Measurements from ENCODE around the gene PRSS3.
"Not testable (repeated sequence)": the region's sequence is repeated elsewhere in the genome, so short reads cannot be mapped to it uniquely, and the experiment has no call there.

Gene PRSS3

GRCh38 chr9:33795281-33795680 is at the start of gene PRSS3:
Gene PRSS3, plus strand, starts transcription at chr9:33795561. Its CDS starts 13 bp downstream, at chr9:33795574.
- no peak within 1 kb of the TSS for H3K4me3 ChIP-seq (ENCODE audit: low read length)
- no peak for TF ChIP-seq CTCF (conservative IDR thresholded peaks at IDR 0.05; ENCODE audit: low read depth, low read length)
- DNase-seq (ENCODE audit: low read depth), result no peak

GRCh38 chr9:33748633-33749304 is 46.6 kb upstream of the PRSS3 start:
- no peak for DNase-seq (ENCODE audit: low read depth)
- H3K4me3 ChIP-seq (ENCODE audit: low read length), result no peak overlapping the region
- no peak for TF ChIP-seq CTCF (conservative IDR thresholded peaks at IDR 0.05; ENCODE audit: low read depth, low read length)

DNA sequence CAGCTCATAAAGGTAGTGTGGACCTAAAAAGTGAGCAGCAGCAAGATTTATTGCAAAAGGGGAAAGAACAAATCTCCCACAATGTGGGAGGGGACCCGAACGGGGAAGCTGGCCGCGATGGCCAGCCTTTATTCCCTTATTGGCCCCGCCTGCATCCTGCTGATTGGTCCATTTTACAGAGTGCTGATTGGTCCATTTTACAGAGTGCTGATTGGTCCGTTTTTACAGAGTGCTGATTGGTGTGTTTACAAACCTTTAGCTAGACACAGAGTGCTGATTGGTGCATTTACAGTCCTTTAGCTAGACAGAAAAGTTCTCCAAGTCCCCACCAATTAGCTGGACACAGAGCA is 46.1 kb upstream of the PRSS3 start:
- not testable (repeated sequence) for DNase-seq (ENCODE audit: low read depth); H3K4me3 ChIP-seq (ENCODE audit: low read length)

- TF ChIP-seq CTCF (conservative IDR thresholded peaks at IDR 0.05; ENCODE audit: low read depth, low read length), result no peak
- no peak for DNase-seq (ENCODE audit: low read depth)
- H3K4me3 ChIP-seq (ENCODE audit: low read length), result peak overlapping the region; percentile 54
Observed at GRCh38 chr9:33750307-33750838, 45.0 kb upstream of the PRSS3 start.

DNA sequence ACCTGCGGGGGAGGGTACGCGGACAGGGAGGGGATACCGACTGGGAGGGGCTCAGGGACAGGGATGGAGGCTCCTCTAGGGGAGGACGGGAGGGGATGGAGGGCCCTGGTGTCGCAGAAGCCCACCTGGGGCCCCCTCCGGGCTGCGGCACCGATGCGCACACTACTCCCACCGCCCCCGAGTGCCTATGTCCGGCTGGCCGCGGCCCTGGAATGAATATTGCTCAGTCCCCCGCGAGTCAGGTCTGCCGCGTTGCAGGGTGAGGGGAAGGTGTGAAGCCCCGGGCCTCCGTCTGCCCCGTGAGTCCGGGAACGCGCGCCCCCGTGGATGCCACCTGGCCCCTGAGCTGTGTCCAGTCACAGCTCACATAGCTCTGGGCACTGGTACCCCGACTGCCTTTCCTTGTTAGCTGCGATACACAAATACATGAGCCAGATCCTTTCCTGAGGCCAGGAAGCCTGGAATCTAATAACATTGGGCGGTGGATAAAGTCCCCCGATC is 44.5 kb upstream of the PRSS3 start:
- DNase-seq (ENCODE audit: low read depth), result no peak
- H3K4me3 ChIP-seq (ENCODE audit: low read length), result peak overlapping the region; percentile 54
- no peak for TF ChIP-seq CTCF (conservative IDR thresholded peaks at IDR 0.05; ENCODE audit: low read depth, low read length)

DNA sequence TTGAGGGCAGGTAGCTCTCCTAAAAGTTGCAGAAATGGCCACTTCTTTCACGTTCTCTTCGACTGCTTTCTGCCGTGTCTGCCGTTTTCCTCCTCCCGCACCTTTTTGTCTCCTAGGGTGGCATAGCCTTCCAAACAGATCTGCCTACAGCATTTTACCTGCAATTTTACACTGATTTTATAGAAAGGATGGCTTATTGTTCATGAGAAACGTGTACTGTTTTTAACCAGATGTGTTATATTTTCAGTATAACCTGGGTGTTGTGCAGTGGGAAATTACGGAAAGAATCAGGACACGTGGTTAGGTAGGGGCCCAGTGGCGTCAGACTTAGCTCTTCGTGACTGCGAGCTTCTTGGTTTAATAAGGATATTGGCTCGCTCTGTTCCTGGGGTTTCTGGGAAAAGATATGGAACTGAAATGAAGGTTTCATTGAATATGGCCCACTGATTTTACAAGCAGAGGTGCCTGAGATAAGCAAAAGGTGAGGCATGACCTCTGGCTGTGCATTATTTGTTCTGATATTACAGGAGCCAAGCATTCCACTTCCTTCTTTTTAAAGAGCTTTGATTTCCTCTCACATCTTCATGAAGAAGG is 43.7 kb upstream of the PRSS3 start:
- H3K4me3 ChIP-seq (ENCODE audit: low read length), result no peak overlapping the region
- DNase-seq (ENCODE audit: low read depth), result no peak
- no peak for TF ChIP-seq CTCF (conservative IDR thresholded peaks at IDR 0.05; ENCODE audit: low read depth, low read length)

- no peak overlapping the region for H3K4me3 ChIP-seq (ENCODE audit: low read length)
- no peak for DNase-seq (ENCODE audit: low read depth)
- no peak for TF ChIP-seq CTCF (conservative IDR thresholded peaks at IDR 0.05; ENCODE audit: low read depth, low read length)
Observed at GRCh38 chr9:33752130-33752637, 43.2 kb upstream of the PRSS3 start.

GRCh38 chr9:33752789-33753188 is 42.6 kb upstream of the PRSS3 start:
- not testable (repeated sequence) for H3K4me3 ChIP-seq (ENCODE audit: low read length); DNase-seq (ENCODE audit: low read depth)

- DNase-seq (ENCODE audit: low read depth), result not testable (repeated sequence)
Observed at GRCh38 chr9:33759648-33760047, 35.7 kb upstream of the PRSS3 start.

More at GRCh38 chr9:33759648-33760047, 35.7 kb upstream of the PRSS3 start:
- H3K4me3 ChIP-seq (ENCODE audit: low read length), result not testable (repeated sequence)

All from retinal pigment epithelial cell (primary cell).